Neural progenitor cell (in vitro differentiated cells): ENCODE results near the gene PRSS21. TPM values are rescaled to one million over a fixed set of nuclear protein-coding genes. Genes with fewer than 3 reads are reported as not detected.

Source experiments
- DNase-seq: peaks from one replicate; pipeline ENCODE4 v3.0.0-alpha.2; 2016; ENCODE audit warnings: low spot score
- H2AFZ ChIP-seq: fragments of 200-600 bp; sonication (generic); replicated peaks from 2 replicates; pipeline ENCODE4 v1.6.1; 2016; ENCODE audit warnings: antibody characterized with exemption
- H3F3A ChIP-seq: fragments of 200-600 bp; sonication (generic); 2 replicates; pipeline ENCODE4 v1.6.1; 2016; ENCODE audit warnings: antibody characterized with exemption, low read depth
- H3K27ac ChIP-seq: fragments of 200-600 bp; sonication (generic); 2 replicates; pipeline ENCODE4 v1.5.1; 2016; ENCODE audit warnings: mild to moderate bottlenecking
- H3K27me3 ChIP-seq: fragments of 200-600 bp; sonication (generic); 2 replicates; pipeline ENCODE4 v1.6.1; 2016; ENCODE audit warnings: mild to moderate bottlenecking, moderate library complexity
- H3K36me3 ChIP-seq: fragments of 200-600 bp; sonication (generic); 2 replicates; pipeline ENCODE4 v1.5.1; 2016
- H3K4me1 ChIP-seq: fragments of 200-600 bp; sonication (generic); 2 replicates; pipeline ENCODE4 v1.6.1; 2016; ENCODE audit warnings: mixed run types
- H3K4me2 ChIP-seq: fragments of 200-600 bp; sonication (generic); 2 replicates; pipeline ENCODE4 v1.6.1; 2016
- H3K4me3 ChIP-seq: fragments of 200-600 bp; sonication (generic); 2 replicates; pipeline ENCODE4 v1.5.1; 2016
- H3K79me2 ChIP-seq: fragments of 200-600 bp; sonication (generic); 2 replicates; pipeline ENCODE4 v1.6.1; 2016; ENCODE audit warnings: low read depth
- H3K9ac ChIP-seq: fragments of 200-600 bp; sonication (generic); 2 replicates; pipeline ENCODE4 v1.6.1; 2016
- H3K9me3 ChIP-seq: fragments of 200-600 bp; sonication (generic); 2 replicates; pipeline ENCODE4 v1.5.1; 2016; ENCODE audit warnings: low read depth
- H4K20me1 ChIP-seq: fragments of 200-600 bp; sonication (generic); 2 replicates; pipeline ENCODE4 v1.6.1; 2016; ENCODE audit warnings: low read depth
- H3K27ac Mint-ChIP-seq: 3 replicates; pipeline ENCODE4 v1.8.0; 2021; ENCODE audit warnings: mixed read lengths
- H3K27me3 Mint-ChIP-seq: 2 replicates; pipeline ENCODE4 v1.8.0; 2022; ENCODE audit warnings: low read depth, mild to moderate bottlenecking, inconsistent platforms, moderate library complexity, mixed read lengths; ENCODE audit not compliant: insufficient read depth
- H3K36me3 Mint-ChIP-seq: 3 replicates; pipeline ENCODE4 v1.8.0; 2021; ENCODE audit warnings: mixed read lengths
- H3K4me1 Mint-ChIP-seq: 3 replicates; pipeline ENCODE4 v1.8.0; 2021; ENCODE audit warnings: mixed read lengths
- H3K4me3 Mint-ChIP-seq: 3 replicates; pipeline ENCODE4 v1.8.0; 2021; ENCODE audit warnings: mild to moderate bottlenecking, moderate library complexity, mixed read lengths
- H3K9me3 Mint-ChIP-seq: 3 replicates; pipeline ENCODE4 v1.8.0; 2020; ENCODE audit warnings: mixed read lengths
- EZH2 ChIP-seq: fragments of 200-600 bp; sonication (generic); IDR thresholded peaks from 2 replicates; pipeline ENCODE4 v1.6.1; 2017; ENCODE audit warnings: antibody characterized with exemption, mild to moderate bottlenecking, moderate library complexity
- EZH2phosphoT487 ChIP-seq: fragments of 200-600 bp; sonication (generic); IDR thresholded peaks from 2 replicates; pipeline ENCODE4 v1.6.1; 2017; ENCODE audit warnings: antibody characterized with exemption
- total RNA-seq: library from RNA; depleted of rRNA; stranded (reverse); fragments of >200 nt; gene quantifications from 2 replicates; pipeline ENCODE4 v1.2.3, GENCODE V29; 2015; ENCODE audit warnings: low replicate concordance
- TF ChIP-seq, protein P1 (sequence below): fragments of 200-600 bp; sonication (generic); IDR thresholded peaks from 2 replicates; pipeline ENCODE4 v1.5.1; 2017; ENCODE audit warnings: antibody characterized with exemption, mild to moderate bottlenecking

The PRSS21 gene
- total RNA-seq, 1 donor from 2014 or later: not detected

DNA sequence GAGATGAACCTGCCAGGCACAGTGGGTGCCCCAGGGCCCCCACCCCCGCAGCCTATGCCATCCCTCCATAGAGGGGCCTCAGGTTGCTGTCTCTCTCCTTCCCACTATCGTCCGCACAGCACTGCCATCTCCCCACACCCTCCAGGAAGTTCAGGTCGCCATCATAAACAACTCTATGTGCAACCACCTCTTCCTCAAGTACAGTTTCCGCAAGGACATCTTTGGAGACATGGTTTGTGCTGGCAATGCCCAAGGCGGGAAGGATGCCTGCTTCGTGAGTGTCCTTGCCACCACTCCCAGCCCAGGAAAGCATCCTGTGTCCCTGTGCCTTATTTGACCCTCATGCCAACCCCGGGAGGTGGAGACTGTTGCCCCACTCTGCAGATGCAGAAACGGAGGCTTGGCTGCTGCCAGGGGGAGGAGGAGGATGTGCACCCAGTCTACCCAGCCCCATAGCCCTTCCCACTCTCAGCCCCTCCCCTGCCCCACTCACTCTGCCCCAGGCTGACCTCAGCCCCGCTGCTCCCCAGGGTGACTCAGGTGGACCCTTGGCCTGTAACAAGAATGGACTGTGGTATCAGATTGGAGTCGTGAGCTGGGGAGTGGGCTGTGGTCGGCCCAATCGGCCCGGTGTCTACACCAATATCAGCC is 3.9 kb downstream of the PRSS21 start:
- peaks cover 5% of the 10 kb centered on the region for H3K4me1 ChIP-seq
- no peaks in the 10 kb centered on the region for H3K36me3 ChIP-seq
- DNase-seq: no peak
- H3K36me3 Mint-ChIP-seq: no peaks in the 10 kb centered on the region
- TF ChIP-seq, protein P1, sequence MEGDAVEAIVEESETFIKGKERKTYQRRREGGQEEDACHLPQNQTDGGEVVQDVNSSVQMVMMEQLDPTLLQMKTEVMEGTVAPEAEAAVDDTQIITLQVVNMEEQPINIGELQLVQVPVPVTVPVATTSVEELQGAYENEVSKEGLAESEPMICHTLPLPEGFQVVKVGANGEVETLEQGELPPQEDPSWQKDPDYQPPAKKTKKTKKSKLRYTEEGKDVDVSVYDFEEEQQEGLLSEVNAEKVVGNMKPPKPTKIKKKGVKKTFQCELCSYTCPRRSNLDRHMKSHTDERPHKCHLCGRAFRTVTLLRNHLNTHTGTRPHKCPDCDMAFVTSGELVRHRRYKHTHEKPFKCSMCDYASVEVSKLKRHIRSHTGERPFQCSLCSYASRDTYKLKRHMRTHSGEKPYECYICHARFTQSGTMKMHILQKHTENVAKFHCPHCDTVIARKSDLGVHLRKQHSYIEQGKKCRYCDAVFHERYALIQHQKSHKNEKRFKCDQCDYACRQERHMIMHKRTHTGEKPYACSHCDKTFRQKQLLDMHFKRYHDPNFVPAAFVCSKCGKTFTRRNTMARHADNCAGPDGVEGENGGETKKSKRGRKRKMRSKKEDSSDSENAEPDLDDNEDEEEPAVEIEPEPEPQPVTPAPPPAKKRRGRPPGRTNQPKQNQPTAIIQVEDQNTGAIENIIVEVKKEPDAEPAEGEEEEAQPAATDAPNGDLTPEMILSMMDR: no peak
- TF ChIP-seq EZH2 (no peak), EZH2phosphoT487 (no peak)
- H3K9me3 ChIP-seq: no peaks in the 10 kb centered on the region
- no peaks in the 10 kb centered on the region for H4K20me1 ChIP-seq
- no peaks in the 10 kb centered on the region for H3K27me3 ChIP-seq
- no peak overlapping the region for H3K4me3 ChIP-seq
- H3K4me1 Mint-ChIP-seq: no peaks in the 10 kb centered on the region
- no peak overlapping the region for H3K4me3 Mint-ChIP-seq
- H3K79me2 ChIP-seq: no peaks in the 10 kb centered on the region
- no peak overlapping the region for H3K27ac ChIP-seq
- peaks cover 5% of the 10 kb centered on the region for H3K27me3 Mint-ChIP-seq
- no peak overlapping the region for H2AFZ ChIP-seq
- H3K27ac Mint-ChIP-seq: no peak overlapping the region
- H3K9me3 Mint-ChIP-seq: no peaks in the 10 kb centered on the region
- no peaks in the 10 kb centered on the region for H3F3A ChIP-seq
- no peak overlapping the region for H3K4me2 ChIP-seq
- H3K9ac ChIP-seq: no peak overlapping the region

DNA sequence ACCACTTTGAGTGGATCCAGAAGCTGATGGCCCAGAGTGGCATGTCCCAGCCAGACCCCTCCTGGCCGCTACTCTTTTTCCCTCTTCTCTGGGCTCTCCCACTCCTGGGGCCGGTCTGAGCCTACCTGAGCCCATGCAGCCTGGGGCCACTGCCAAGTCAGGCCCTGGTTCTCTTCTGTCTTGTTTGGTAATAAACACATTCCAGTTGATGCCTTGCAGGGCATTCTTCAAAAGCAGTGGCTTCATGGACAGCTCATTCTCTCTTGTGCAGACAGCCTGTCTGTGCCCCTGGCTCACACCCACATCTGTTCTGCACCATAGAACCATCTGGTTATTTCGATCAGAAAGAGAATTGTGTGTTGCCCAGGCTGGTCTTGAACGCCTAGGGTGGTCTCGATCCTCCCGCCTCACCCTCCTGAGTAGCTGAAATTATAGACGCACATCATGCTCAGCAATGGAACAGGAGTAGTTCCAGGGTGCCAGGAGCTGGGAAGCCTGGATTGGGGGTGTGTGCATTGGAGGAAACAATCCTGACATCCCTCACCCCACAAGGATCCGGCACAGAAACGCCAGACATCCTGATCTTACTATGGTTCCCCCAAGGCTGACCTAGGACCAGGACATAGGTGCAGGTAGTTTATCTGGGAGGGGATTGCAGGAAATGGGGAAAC is 4.6 kb downstream of the PRSS21 start:
- H3K79me2 ChIP-seq: no peaks in the 10 kb centered on the region
- Mint-ChIP-seq H3K27me3 (peaks cover 5% of the 10 kb centered on the region), H3K36me3 (no peaks in the 10 kb centered on the region), H3K4me1 (no peaks in the 10 kb centered on the region), H3K27ac (no peak overlapping the region), H3K9me3 (no peaks in the 10 kb centered on the region), H3K4me3 (no peak overlapping the region)
- no peak overlapping the region for H2AFZ ChIP-seq
- no peaks in the 10 kb centered on the region for H3K36me3 ChIP-seq
- H4K20me1 ChIP-seq: no peaks in the 10 kb centered on the region
- H3K27me3 ChIP-seq: no peaks in the 10 kb centered on the region
- TF ChIP-seq EZH2 (no peak), EZH2phosphoT487 (no peak)
- TF ChIP-seq, protein P1: no peak
- no peak overlapping the region for H3K4me2 ChIP-seq
- no peak for DNase-seq
- H3K4me1 ChIP-seq: peaks cover 5% of the 10 kb centered on the region
- no peaks in the 10 kb centered on the region for H3K9me3 ChIP-seq
- no peak overlapping the region for H3K27ac ChIP-seq
- no peak overlapping the region for H3K4me3 ChIP-seq
- no peaks in the 10 kb centered on the region for H3F3A ChIP-seq
- H3K9ac ChIP-seq: no peak overlapping the region

DNA sequence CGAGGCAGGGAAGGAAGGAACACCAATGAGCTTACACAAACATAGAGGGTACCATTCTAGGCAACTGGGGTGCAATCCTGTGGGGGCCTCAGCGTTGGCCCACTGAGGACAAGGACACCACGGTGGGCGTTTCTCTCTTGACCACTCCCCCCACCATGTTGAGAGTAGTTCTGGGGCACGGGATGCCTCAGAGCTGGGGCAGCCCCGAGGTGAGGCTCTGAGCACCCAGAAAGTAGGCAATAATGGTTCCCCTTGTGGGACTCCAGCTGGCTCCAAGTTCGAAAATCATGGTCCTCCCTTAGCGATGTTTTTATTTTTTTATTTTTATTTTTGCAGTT is 5.1 kb downstream of the PRSS21 start:
- Histone ChIP-seq H3K79me2 (no peaks in the 10 kb centered on the region), H3K36me3 (no peaks in the 10 kb centered on the region), H4K20me1 (no peaks in the 10 kb centered on the region), H3K9me3 (no peaks in the 10 kb centered on the region), H3K4me1 (peaks cover 5% of the 10 kb centered on the region), H3K4me3 (no peak overlapping the region), H3F3A (no peaks in the 10 kb centered on the region), H3K27ac (no peak overlapping the region), H3K27me3 (no peaks in the 10 kb centered on the region), H2AFZ (no peak overlapping the region), H3K4me2 (no peak overlapping the region), H3K9ac (no peak overlapping the region)
- no peaks in the 10 kb centered on the region for H3K9me3 Mint-ChIP-seq
- peaks cover 5% of the 10 kb centered on the region for H3K27me3 Mint-ChIP-seq
- no peaks in the 10 kb centered on the region for H3K36me3 Mint-ChIP-seq
- TF ChIP-seq, protein P1: no peak
- TF ChIP-seq EZH2: no peak
- no peak for TF ChIP-seq EZH2phosphoT487
- no peak overlapping the region for H3K4me3 Mint-ChIP-seq
- H3K27ac Mint-ChIP-seq: no peak overlapping the region
- no peaks in the 10 kb centered on the region for H3K4me1 Mint-ChIP-seq
- DNase-seq: no peak
